GM04503 (cell line): ENCODE measurements around the gene SLC35F3.

Source experiments
- DNase-seq: peaks from one replicate; pipeline ENCODE4 v3.0.0-alpha.2; 2012; ENCODE audit warnings: low read depth

SLC35F3 gene

DNA sequence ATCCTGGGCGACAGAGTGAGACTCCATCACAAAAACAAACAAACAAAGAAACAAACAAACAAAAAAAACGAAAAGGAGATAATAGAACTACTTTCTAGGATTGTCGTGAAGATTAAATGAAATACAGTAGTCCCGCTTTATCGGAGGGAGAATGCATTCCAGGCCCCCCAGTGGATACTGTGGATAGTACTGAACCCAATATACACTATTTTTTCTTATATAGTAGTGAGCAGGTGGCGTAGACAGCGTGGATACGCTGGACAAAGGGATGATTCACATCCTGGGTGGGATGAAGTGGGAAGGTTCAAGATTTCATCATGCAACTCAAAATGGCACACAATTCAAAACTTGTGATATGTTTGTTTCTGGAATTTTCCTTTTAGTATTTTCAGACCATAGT lies 8.0 kb downstream of the SLC35F3 start:
- DNase-seq: no peak

DNA sequence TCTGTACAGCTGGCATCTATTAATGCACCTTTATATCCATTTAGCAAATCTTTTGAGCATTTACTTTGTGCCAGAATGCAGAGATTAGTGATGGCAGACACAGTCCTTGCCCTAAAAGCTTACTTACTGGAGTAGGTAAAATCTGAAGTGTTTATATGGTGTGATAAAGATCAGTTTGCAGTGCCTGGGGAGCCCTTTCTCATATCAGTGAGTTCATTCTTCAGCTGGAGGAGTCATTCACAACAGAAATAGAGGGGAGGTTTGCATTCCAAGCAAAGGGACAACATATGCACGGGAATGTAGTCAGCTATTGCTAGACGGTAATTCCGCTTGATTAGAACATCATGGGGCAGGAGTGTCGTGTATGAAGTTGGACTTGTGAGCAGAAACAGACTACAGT lies 8.4 kb downstream of the SLC35F3 start:
- DNase-seq: no peak

DNA sequence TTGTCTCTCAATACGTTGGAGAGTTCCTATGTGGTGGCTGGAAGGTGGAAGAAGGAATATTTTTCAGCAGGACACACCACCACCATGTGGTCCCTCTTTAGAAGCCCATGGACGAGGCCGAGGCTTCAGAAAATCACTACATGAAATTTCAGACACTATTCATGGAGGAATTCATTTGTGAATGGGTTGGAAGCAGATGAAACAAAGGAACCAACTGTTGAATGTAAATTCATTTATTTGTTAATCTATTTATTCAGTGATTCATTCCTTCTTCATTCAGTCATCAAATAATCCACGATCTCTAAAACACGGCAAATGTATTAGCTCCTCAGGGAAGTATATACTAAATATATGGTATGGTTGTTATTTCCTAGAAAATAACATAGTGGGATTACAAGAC lies 12.2 kb downstream of the SLC35F3 start:
- no peak for DNase-seq

DNA sequence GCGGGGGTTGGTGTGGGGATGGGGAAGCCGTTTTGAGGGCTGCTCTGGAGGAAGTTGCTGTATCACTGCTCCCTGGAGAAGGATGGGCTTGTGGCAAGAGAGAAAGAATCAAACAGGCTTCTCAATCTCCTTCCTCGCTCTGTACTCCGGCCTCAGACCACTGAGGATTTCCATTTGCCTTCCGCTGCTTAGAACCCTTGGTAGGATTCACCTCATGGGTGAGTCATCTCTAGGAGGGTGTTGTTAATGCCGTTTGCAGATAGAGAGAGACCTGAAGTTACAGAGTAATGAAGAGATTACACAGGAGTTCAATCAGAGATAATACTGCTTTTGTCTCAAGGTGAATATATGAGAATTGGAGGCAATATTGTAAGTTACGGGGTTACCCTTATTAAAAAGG lies 15.3 kb downstream of the SLC35F3 start:
- DNase-seq: no peak

DNA sequence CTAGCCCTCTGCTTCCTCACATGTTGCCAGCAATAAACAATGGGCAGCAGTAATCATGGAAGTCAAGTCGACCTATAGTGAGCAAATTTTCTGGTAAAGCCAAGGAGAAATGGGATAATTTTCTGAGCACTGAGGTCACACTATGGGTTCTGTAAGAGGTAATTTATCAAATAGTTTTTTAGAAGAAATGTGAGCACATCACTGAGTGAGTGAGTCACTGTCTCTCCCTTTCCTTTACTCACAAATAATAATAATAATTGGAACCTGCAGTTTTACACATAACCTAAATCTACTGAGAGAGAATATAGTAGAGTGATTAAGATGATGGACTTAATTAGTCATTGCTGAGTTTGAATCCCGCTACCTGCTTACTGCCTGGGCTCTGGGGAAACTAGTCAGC lies 23.6 kb downstream of the SLC35F3 start:
- no peak for DNase-seq

DNA sequence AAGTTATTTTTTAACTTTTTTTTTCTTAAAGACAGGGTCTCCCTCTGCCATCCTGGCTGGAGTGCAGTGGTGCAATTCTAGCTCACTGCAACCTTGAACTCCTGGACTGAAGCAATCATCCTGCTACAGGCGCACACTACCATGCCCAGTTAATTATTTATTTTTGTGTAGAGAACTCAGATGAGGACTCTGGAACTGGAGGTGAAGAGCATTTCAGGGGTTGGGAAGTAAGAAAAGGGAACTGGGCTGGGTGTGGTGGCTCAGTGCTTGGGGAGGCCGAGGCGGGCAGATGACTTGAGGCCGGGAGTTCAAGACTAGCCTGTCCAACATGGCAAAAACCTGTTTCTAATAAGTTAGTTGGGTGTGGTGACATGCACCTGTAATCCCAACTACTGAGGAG lies 28.9 kb downstream of the SLC35F3 start:
- no peak for DNase-seq

DNA sequence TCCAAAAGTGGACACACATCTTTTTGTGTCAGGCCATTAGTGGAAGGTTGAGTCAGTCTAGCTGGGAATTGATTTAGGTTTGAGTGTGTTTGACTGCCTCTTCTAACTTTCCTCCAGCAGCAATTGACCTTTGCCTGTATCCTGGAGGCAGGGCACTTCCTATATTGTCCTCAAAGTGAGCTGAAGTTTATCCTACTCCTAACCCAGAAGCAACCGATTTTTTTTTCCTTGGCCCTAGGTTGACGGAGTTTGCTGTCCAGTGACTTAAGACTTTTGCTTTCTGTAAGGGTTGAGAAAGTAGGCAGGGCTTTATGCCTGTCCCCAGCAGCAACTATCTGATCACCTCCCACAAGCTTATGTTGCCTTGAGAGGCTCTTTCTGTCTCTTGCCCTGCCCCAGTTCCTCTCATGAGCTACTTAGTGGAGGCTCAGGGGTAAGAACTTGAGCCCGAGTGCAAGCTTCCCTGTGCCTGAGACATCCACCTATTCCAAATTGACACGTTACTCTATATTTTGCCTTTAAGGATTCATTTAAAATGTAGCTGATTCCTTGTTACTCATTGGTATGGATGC lies 30.9 kb downstream of the SLC35F3 start:
- DNase-seq: no peak

DNA sequence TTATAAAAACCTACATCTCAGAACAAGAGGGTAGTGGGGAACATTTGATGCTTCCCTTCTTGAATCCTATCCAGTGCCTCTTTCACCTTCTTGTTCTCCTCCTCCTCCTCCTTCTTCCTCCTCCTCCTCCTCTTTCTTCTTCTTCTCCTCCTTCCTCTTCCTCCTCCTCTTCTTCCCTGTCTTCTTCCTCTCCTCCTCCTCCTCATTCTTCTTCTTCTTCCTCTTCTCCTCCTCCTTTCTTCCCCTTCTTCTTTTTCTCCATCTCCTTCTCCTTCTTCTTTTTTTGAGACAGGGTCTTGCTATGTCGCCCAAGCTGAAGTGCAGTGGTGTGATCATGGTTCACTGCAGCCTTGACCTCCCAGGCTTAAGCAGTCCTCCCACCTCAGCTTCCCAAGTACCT lies 31.9 kb downstream of the SLC35F3 start:
- DNase-seq: no peak

DNA sequence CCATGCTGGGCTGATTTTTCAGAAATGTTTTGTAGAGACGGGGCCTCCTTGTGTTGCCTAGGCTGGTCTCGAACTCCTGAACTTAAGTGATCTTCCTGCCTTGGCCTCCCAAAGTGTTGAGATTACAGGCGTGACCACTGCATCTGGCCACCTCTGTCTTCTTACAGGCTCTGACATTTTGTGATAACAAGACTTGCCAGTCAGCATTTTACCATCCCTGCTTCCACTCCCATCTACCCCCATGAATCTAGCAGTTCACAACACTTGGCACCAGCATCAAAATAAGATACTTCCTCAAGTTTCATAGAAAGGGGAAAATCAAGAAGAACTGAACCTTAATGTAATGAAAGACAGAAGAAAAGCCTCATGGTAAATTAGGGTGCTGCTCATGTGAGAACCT lies 32.4 kb downstream of the SLC35F3 start:
- DNase-seq: no peak

DNA sequence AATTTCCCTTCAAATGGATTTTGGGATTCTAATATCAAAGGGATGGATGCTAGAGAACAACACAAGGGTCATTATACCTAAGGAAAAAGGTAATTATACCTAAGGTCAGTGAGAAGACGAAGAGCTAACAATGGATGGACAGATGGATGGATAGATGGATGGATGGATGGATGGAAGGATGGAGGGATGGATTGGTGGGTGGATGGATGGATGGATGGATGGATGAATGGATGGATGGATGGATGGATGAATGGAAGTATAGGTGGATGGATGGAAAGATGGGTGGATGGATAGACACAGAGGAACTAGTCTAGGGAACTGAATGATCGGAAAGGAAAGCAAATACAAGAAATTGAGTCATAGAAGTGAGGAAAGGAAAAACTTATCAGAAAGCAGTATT lies 34.0 kb downstream of the SLC35F3 start:
- no peak for DNase-seq

DNA sequence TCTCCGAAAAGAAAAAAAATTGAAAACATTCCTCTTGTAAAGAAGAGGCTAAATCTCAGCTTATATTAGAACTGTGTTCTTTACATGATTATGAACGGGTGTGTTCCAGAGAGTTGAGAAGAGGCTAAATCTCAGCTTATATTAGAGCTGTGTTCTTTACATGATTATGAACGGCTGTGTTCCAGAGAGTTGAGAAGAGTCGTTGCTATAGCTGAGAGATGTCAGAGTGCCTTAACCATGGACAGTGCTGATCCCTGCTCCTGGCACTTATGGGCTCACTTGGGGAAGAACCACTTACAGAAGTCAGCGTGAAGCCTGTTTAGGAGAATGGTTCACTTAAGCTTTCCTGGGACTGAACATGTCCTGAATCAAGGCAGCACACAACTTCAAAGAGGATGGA lies 35.0 kb downstream of the SLC35F3 start:
- DNase-seq: no peak

DNA sequence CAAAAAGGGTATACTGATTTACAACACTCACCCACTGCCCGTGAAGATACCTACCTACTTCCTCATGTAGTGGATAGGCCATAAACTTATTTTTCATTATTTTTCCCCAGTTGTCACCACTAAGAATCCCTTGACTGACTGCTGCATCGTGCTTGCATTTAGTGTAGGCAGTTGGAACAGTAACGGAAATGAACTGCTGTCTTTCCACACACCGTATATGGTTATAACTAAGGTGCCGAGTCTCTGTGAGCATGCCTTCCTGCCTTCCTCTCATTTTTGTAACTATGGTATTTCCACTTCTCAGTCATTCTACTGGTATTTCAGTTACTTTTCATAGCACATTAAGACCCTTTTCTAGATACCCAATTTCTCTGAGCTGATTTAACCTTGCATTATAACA lies 36.4 kb downstream of the SLC35F3 start:
- no peak for DNase-seq

DNA sequence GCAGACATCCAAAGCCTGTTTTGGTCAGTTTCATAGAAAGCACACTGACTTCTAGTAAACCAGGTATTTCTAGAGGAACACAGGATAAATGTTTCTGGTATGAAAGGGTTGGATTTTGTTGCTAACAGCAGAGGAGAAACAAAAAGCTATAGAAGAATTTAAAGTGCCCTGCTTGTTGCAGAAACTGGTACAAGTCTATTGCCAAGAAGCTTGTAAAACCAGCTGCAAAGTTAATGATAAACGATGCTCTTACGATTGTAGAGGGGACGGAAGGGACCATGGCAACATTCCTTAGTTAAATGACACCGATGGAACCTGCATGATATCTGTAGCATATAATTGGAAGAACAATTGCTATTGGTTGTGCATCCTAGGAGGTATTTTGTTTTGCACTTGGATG lies 40.1 kb downstream of the SLC35F3 start:
- no peak for DNase-seq

DNA sequence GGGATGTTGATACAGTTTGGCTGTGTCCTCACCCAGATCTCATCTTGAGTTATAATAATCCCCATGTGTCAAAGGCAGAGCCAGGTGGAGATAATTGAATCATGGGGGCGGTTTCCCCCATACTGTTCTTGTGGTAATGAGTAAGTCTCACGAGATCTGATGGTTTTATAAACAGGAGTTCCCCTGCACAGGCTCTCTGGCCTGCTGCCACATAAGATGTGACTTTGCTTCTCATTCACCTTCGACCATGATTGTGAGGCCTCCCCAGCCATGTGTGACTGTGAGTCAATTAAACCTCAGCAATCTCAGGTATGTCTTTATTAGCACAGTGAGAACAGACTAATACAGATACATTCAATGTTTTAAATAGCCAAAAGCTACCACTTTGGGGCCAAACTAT lies 41.1 kb downstream of the SLC35F3 start:
- no peak for DNase-seq

DNA sequence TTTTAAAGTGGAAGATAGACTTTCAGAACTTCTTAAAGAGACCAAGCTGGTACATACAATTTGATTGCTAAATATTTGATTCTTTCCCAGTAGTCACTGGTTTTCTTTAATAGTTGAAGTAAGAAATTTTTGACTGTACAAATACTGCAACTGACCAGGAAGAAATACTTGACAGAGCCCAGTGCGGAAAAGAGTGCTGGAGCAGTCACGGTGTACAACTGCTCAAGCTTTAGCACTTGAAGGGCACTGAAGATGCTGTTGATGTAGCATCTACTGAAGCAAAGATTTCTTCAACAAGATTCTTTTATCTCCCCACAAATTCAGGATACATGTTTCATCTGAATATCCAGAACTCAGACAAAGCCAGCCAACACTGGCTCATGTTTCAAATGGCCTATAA lies 41.5 kb downstream of the SLC35F3 start:
- no peak for DNase-seq

DNA sequence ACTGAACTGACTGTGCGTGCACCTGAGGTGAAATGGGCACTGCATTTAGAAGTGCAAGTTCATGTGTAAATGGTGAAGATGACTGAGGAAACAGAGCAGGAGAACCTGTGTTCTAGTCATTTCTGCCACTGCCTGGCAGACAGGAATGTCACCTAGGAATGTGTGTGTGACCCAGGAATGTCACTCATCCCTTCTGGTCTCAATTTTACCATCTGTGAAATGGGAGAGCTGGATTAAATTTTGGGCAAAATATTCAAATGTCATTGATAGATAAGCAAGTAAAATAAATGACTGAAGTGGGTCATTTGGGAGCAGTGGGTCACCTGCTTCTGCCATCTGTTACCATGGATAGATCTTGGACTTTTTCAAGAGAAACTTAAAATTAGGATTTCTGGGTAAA lies 42.2 kb downstream of the SLC35F3 start:
- no peak for DNase-seq

DNA sequence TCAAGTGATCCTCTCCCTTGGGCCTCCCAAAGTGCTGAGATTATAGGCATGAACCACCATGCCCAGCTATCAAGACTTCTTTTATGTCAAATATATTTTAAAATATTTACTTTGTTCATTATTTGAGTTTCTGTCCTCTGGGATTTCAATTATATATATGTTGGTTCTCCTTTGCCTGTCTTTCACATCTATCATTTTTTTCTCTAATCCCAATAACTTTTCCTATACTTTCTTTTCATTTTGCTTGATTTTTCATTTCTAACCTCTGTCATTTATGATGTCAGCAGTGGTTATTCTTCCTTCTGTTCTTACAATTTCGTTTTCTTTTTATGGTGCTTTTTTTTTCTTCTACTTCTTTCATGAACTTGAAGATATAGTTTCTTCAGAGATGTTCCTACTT lies 47.3 kb downstream of the SLC35F3 start:
- no peak for DNase-seq

DNA sequence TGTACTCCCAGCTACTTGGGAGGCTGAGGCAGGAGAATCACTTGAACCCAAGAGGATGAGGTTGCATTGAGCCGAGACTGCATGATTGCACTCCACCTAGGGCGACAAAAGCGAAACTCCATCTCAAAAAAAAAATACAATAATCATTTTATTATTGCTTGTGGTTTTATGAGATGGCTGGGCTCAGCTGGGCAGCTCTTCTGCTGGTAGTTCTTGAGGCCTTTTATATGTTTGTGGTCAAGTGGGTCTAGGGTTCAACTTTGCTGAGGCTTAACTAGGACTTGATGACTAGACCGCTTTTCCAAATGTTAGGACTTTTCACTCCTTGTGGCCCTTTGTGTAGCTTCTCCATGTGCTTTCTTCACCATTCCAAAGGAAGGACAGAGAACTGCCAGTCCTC lies 53.2 kb downstream of the SLC35F3 start:
- DNase-seq: no peak

DNA sequence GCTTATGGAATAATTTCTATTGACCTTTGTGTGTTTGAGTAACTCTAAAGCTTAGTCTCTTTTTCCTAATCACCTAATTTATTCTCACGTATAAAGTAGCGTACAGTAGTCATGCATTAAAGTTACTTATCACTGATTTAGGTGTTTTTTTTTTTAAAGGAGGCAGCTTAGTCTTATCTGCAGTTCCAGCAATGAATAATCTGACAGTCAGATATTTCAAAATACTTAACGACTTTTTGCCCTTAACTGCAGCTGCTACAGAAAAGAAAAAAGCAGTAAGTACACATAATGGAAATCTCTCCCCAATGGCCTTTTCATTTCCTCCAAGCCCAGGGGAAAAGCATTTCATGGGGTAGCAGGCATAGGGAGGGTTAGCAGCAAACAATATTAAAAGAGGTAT lies 54.6 kb downstream of the SLC35F3 start:
- DNase-seq: no peak

DNA sequence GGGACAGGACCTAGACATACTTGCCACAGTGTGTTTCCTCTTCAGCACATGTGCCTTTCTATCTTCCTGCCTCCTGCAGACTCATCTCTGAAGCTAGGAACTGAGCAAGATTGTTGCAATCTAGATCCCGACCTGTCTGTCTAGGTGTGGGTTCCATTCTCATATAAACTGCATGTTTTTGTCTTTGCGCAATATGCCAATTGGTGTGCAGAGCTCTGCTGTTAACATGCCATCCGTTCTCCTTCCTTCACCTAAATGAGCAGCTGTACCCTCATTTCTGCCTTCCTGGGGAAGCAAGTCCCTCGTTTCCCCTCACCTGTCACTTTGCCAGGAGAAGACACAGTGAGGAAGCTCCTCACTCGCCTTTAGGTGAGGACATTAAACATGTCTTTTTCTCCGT lies 55.5 kb downstream of the SLC35F3 start:
- DNase-seq: no peak

DNA sequence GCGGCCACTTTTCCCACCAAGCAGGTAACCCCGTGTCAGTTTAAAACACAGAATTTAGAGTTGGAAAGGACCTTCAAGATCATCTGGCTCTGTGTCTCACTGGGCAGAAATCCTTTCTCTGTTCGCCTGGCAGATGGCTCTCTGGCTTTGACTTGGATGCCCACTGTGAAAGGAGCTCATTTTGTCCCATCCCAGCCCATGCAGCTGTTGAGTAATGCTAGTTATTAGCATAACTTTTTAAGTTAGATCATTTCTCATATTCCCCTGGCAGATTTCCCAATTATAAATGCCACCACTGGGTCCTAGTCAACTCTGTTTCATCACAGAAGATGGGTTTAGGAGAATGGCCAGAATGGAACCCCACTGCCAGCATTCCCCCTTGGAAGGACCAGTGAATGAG lies 55.9 kb downstream of the SLC35F3 start:
- DNase-seq: no peak

DNA sequence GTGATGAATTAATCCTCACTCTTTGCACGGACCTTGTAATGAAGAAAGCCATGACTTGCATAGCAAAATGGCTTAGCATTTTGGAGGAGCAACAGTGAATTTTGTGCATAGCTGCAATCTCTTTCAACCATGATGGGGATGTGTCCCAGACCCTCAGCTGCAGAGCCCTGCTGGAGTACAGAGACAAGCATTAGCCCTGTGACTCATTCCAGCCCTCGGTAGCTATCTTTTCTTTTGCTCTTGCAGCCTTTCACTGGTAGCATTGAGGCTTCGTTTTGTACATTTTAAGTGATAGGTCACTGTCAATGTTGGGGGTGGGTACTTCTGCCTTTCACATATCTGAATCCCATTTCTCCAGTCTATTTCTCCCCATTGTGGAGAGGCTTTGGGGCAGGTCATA lies 58.4 kb downstream of the SLC35F3 start:
- DNase-seq: no peak

DNA sequence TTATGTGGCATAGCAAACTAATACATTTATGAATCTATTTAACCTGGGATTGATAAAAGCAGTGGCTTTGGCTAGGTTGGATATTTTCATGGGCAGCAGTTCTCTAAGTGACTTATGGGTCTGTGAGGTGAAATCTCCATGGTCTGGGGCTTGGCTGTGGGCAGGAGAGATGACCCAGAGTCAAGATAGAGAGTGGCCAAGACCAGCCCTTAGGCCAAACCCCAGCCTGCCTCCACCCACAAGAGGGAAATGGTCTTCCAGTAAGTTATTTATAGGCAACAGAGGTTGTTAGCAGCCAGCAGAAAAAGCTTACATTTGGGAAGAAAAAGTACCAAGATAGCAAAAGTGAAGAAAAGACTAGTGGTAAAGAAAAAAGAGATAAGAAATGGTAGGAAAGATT lies 61.4 kb downstream of the SLC35F3 start:
- DNase-seq: no peak

DNA sequence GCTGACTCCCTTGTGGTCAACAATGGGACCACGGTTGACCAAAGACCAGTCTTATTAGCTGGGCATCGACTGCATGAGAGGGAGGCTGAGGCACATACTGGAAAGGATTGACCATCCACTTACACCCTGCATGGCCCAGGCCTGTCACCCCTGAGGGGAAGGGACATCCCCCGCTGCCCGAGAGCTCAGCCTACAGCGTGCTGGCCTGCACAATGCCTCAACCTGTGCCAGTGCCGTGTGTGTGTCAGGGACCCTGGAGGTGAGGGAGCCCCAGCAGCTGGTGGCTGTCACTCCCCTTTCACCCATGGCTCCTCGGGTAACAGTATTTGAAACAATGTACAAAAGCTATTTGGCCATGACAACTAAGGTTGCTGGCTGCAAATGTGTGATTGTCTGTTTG lies 67.3 kb downstream of the SLC35F3 start:
- no peak for DNase-seq

DNA sequence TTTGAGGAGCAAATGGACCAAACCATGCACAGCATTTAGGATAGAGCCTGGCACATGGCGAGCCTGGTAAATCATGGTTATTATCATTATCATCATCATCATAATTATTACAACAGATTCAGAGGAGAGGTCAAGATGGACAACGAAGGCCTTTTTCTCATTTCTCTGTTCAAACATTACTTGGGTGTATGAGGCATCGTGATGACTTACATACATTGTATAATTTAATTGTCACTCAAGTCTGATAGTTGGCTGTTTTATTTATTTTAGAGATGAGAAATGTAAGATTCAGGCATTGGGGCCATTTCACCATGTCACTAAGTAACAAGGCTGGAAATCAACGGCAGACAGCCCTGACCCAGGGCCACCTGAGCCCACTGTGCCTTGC lies 68.1 kb downstream of the SLC35F3 start:
- no peak for DNase-seq
